OCI-LY1 (cell line): Measurements from ENCODE around the gene IRX1.

Experiments
- EZH2 ChIP-seq: fragments of 200-600 bp; sonication (generic), shearing (Covaris generic); IDR thresholded peaks from 2 replicates; pipeline ENCODE4 v1.8.0; 2017; ENCODE audit warnings: borderline replicate concordance, mixed run types, mild to moderate bottlenecking, antibody characterized with exemption, low read length, moderate library complexity, mixed read lengths
- TF ChIP-seq, protein P1 (sequence below): fragments of 200-600 bp; sonication (generic), shearing (Covaris generic); IDR thresholded peaks from 2 replicates; pipeline ENCODE4 v1.5.1; 2017; ENCODE audit warnings: mild to moderate bottlenecking, antibody characterized with exemption, low read length, moderate library complexity, mixed read lengths

DNA sequence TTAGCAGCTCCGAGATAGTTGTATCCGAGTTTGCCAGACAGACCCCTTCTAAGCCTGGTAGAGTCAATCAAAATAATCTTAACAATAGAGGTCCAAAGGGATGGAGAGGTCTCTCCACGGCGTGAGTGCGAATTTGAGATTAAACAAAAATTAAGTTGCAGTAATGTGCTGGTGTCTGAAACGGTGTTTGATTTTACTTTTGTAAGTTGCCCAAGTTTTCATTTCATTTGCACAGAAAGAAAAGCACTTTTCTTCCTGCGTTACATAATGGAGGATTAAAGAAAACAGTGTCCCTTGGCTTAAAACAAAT, 1.2 kb downstream of the IRX1 start:
- no peak for TF ChIP-seq EZH2
- TF ChIP-seq, protein P1, sequence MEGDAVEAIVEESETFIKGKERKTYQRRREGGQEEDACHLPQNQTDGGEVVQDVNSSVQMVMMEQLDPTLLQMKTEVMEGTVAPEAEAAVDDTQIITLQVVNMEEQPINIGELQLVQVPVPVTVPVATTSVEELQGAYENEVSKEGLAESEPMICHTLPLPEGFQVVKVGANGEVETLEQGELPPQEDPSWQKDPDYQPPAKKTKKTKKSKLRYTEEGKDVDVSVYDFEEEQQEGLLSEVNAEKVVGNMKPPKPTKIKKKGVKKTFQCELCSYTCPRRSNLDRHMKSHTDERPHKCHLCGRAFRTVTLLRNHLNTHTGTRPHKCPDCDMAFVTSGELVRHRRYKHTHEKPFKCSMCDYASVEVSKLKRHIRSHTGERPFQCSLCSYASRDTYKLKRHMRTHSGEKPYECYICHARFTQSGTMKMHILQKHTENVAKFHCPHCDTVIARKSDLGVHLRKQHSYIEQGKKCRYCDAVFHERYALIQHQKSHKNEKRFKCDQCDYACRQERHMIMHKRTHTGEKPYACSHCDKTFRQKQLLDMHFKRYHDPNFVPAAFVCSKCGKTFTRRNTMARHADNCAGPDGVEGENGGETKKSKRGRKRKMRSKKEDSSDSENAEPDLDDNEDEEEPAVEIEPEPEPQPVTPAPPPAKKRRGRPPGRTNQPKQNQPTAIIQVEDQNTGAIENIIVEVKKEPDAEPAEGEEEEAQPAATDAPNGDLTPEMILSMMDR = no peak
